Stimulated activated CD4-positive, alpha-beta T cell treated with anti-CD3 and anti-CD28 coated beads, Interleukin-15, amount 100 ng/mL, for 48 hours (primary cell): Measurements from ENCODE around the gene TBC1D10B.
A peak's percentile ranks its signal among the peaks of the same experiment; 100 is the strongest.
"Not testable (repeated sequence)": the region's sequence is repeated elsewhere in the genome, so short reads cannot be mapped to it uniquely, and the experiment has no call there.

Experiments
- DNase-seq, 2 donors: peaks; one replicate each; pipeline ENCODE4 v3.0.0-alpha.2; 2020; ENCODE audit warnings: low read depth in 2 of 2

TBC1D10B gene

GRCh38 chr16:30355144-30355953 is 14.9 kb downstream of the TBC1D10B start, which contains the start of gene CD2BP2:
CD2BP2 (minus strand) TSS chr16:30355308; CDS start chr16:30354681, 627 bp downstream.
- DNase-seq: peak; percentile 85 to 89

GRCh38 chr16:30354423-30355143 is 15.7 kb downstream of the TBC1D10B start:
- no peak for DNase-seq

DNA sequence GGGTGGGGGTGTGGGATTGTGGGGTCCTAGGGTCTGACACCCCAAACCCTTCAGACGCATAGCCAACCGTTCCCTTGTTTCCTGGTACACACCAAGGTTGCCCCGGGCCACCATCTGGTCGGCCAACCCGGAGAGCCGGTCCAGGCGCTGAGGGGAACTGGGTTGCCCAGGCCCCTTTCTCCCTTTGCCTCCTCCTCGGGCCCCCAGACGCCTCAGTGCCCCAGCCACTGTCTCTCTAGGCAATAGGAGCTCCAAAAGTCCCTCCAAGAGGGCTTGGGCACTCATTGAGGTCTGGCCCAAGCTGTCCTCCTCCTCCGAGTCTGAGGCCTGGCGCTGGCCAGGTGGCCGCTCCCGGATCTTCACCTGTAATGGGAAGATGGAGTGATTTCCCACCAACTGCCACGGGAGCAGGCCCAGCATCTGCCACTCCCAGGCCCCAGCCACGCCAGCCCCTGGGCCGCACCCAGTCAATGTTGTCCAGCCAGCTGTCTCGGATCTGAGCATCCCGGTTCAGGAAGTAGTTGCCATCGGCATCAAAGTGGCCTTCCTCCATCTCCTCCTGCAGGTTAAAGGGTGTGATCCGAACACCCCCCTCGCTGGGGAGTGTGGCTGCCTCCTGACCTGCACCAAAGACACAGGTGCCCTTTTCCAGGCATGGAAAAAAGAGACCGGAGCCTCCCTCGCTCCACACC is 16.7 kb downstream of the TBC1D10B start:
- no peak for DNase-seq

DNA sequence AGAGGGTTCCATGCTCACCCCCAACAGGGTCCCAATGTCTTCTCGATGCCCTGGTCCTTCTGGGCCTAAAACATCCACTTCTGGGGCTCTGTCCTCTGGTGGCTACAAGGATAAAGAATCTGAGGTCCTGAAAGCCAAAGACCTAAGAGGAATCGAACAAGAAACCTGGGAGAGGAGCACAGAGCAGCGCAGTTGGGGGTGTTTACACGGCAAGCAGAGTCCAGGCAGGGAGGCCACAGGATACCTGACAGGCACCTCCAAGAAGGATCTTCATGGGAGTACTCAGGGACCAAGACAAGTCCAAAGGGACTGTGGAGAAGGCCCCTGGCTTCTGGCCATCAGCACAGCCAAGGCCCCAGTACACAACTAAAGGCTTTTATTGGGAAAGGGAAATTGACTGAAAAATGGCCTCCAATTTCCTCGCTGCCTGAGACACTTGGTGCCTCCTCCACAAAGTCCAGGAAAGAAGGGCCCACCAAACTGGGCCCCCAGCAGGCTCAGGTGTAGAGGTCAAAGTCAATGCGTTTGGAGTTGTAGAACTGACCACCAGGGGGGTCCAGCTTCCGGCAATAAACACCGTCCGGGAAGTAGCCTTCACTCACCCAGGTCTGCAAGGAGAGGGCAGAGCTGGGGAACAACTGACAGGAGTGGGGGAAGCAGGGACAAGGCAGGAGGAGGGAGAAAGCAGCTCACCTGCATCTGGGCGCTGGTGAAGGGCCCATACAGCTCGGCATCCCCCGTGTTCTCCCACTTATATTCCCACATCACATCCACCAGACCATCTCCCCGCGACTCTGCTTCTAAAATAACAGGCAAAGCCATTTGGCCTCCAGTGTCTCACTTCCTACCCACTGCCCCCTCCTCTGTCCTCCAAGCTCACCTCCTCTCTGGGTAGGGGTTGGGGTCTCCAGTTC is 17.5 kb downstream of the TBC1D10B start:
- DNase-seq: no peak

- DNase-seq: no peak
Measured at GRCh38 chr16:30351586-30352419, 18.5 kb downstream of the TBC1D10B start.

- DNase-seq: no peak
Measured at GRCh38 chr16:30351001-30351441, 19.3 kb downstream of the TBC1D10B start.

GRCh38 chr16:30350134-30350871 is 20.0 kb downstream of the TBC1D10B start:
- DNase-seq: no peak

GRCh38 chr16:30349675-30350074 is 20.6 kb downstream of the TBC1D10B start:
- no peak for DNase-seq

- DNase-seq: no peak
Measured at GRCh38 chr16:30348929-30349328, 21.4 kb downstream of the TBC1D10B start.

GRCh38 chr16:30348113-30348512 is 22.2 kb downstream of the TBC1D10B start:
- DNase-seq: no peak

GRCh38 chr16:30346286-30346685 is 24.0 kb downstream of the TBC1D10B start:
- DNase-seq: no peak

DNA sequence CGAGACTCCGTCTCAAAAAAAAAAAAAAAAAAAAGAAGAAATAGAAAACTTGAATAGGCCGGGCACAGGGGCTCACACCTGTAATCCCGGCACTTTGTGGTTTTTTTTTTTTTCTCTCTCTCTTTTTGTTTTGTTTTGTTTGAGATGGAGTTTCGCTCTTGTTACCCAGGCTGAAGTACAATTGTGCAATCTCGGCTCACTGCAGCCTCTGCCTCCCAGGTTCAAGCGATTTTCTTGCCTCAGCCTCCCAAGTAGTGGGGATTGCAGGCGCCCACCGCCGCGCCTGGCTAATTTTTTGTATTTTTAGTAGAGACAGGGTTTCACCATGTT is 26.8 kb downstream of the TBC1D10B start:
- not testable (repeated sequence) for DNase-seq

DNA sequence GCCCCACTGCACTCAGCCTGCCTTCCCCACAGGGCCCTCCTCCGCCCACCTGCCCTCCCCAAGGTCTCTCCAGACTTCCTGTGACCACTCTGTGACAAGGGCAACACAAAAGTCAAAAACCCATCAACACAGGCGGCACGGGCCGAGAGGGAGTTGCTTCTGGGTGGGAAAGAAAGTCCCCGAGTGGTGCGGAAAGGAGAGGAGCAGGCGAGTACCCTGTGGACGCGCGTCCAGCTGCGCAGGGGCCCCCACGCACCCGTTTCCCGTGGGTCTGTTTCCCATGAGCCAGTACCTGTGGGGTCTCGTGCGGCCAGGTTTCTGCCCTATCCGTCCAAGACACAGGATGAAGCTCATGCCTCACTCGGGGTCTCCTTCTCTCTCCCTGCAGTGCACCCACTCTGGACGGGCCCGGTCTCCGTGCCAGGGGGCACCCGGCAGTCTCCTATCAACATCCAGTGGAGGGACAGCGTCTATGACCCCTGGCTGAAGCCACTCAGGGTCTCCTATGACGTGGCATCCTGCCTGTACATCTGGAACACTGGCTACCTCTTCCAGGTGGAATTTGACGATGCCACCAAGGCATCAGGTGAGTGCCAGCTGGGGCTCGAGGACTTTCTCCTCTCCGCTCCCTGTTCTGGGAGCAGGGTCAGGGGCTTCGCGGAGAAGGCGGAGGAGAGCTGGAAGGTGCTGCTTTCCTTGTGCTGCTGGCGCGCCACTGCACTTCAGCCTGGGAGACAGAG is 27.4 kb downstream of the TBC1D10B start:
- DNase-seq: no peak

DNA sequence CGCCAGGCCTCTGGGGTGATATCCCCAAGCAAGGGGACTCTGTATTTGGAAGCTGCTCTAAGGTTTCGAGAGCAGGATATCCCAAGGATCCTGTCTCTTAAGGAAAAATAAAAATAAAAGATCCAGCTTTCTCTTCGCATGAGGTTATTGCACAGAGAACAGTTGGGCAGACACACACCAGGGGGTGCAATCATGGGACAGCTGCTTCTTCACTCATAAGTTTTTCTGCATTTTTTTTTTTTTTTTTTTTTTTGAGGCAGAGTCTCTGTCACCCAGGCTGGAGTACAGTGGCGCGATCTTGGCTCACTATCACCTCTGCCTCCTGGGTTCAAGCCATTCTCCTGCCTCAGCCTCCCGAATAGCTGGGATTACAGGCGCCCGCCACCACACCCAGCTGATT is 28.3 kb downstream of the TBC1D10B start:
- DNase-seq: not testable (repeated sequence)

GRCh38 chr16:30340621-30341020 is 29.7 kb downstream of the TBC1D10B start:
- no peak for DNase-seq

DNA sequence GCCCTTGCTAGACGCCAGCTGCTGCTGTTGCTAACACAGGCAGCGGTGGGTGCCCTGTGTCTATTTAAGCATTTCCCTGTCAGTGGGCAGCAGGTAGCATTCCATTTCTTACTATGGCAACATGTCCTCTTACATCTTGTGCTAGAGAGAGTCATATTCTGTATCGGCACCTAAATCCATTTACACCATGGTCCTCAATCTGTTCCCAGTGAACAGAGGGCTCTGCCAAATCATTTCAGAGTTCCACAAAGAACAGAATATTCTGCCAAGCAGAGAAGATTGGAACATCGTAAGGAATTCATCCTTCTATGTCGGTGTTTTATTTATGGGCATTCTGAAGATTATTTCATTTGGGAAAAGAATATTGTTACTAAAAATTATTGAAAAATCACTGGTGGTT is 31.6 kb downstream of the TBC1D10B start:
- not testable (repeated sequence) for DNase-seq

- not testable (repeated sequence) for DNase-seq
Measured at GRCh38 chr16:30337964-30338357, 32.3 kb downstream of the TBC1D10B start.

DNA sequence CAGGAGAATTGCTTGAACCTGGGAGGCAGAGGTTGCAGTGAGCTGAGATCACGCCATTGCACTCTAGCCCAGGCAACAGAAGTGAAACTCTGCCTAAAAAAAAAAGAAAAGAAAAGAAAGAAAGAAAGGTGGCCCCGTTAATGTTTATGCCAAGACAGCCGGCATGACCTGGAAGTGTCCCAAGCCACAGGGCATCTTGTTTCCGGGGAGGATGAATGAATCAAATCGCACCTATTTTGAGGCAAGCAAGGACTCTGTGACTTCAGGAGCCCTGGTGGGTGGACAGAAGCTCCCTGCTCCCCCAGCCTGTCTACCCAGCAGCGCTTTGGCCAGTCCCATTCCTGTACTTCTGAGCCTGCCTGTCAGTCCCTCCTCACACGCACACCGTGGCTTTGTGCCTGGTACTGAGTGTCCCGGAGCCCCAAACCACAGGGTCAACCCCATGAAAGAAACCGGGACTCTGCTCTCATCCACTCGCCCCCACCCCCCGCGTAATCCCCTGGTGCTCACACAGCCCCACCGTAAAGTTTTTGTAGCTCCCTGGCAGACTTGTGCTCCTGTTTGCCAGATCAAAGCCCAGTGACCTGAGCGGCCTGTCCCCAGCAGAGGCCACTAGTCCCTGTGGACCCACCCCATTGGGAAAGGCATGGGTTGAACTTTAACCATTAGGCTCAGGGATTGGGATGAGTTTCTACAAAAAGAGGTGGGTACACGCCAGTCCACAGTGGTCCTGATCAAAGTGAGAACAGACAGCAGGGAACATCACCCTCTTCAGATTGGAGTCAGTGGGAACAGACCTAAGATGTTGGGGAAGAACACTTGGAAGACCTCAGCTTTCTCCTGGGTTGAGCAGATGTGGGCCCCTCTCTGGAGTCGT is 34.5 kb downstream of the TBC1D10B start:
- no peak for DNase-seq
